Measurements from ENCODE around the gene SLAMF6.

GRCh38 chr1:160460214-160460642 lies 62.8 kb downstream of the SLAMF6 start:
- no peak for TF ChIP-seq CTCF (IDR thresholded peaks at IDR 0.05; ENCODE audit: insufficient read depth, low read length, poor library complexity, severe bottlenecking)
- no peak for TF ChIP-seq EZH2phosphoT487 (conservative IDR thresholded peaks at IDR 0.05; ENCODE audit: low read length)
